Stimulated activated CD4-positive, alpha-beta T cell treated with anti-CD3 and anti-CD28 coated beads, Interleukin-15, amount 100 ng/mL, for 48 hours (primary cell): ENCODE data around the gene ELF5.

Experiments used
- DNase-seq, 2 donors: peaks; one replicate each; pipeline ENCODE4 v3.0.0-alpha.2; 2020; ENCODE audit warnings: low read depth in 2 of 2

ELF5 gene

GRCh38 chr11:34493468-34493867, 20.1 kb downstream of the ELF5 start:
- no peak for DNase-seq

GRCh38 chr11:34492806-34493414, 20.7 kb downstream of the ELF5 start:
- peak in 1 of 2 donors; percentile 18 for DNase-seq

- DNase-seq = no peak
These were observed 23.3 kb downstream of the ELF5 start for GRCh38 chr11:34490304-34490703.

- DNase-seq = no peak
These were observed 24.6 kb downstream of the ELF5 start for GRCh38 chr11:34488855-34489557.

GRCh38 chr11:34487430-34487829, 26.2 kb downstream of the ELF5 start:
- no peak for DNase-seq

- no peak for DNase-seq
These were observed 30.3 kb downstream of the ELF5 start for GRCh38 chr11:34483106-34483874.

- no peak for DNase-seq
These were observed 32.3 kb downstream of the ELF5 start for GRCh38 chr11:34481307-34481706.

GRCh38 chr11:34480314-34480713, 33.3 kb downstream of the ELF5 start:
- no peak for DNase-seq

GRCh38 chr11:34478845-34479663, 34.5 kb downstream of the ELF5 start:
- DNase-seq = no peak

GRCh38 chr11:34476849-34477248, 36.7 kb downstream of the ELF5 start:
- no peak for DNase-seq

- DNase-seq = no peak
These were observed 37.9 kb downstream of the ELF5 start for GRCh38 chr11:34475656-34476055.

- DNase-seq = no peak
These were observed 39.9 kb downstream of the ELF5 start for GRCh38 chr11:34473603-34474169.

- peak; percentile 10 to 36 for DNase-seq
These were observed 45.3 kb downstream of the ELF5 start for GRCh38 chr11:34468209-34468841.

- DNase-seq = no peak
These were observed 46.6 kb downstream of the ELF5 start for GRCh38 chr11:34466802-34467488.

- DNase-seq = no peak
These were observed 49.0 kb downstream of the ELF5 start for GRCh38 chr11:34464591-34465051.

GRCh38 chr11:34461215-34461614, 52.4 kb downstream of the ELF5 start:
- no peak for DNase-seq

- no peak for DNase-seq
These were observed 53.3 kb downstream of the ELF5 start for GRCh38 chr11:34460278-34460677.

- no peak for DNase-seq
These were observed 54.0 kb downstream of the ELF5 start for GRCh38 chr11:34459507-34460162.

GRCh38 chr11:34458525-34458924, 55.1 kb downstream of the ELF5 start:
- no peak for DNase-seq

GRCh38 chr11:34457607-34458006, 56.0 kb downstream of the ELF5 start:
- DNase-seq = no peak
